CD4-positive, alpha-beta T cell (primary cell): ENCODE data around the gene PIAS4. TPM values are rescaled to one million over a fixed set of nuclear protein-coding genes. Genes with fewer than 3 reads are reported as not detected.

ENCODE experiments used
- ATAC-seq: fragments of 200-7000 bp; cut with Tn5 transposase; one replicate; pipeline ENCODE4 v1.10.0; 2022; ENCODE audit warnings: mild to moderate bottlenecking; ENCODE audit not compliant: poor library complexity
- CTCF ChIA-PET: fragments of 350-600 bp; sonication (Branson Sonifier 250); formaldehyde crosslinking; loops from one replicate; lab custom pipeline; 2021; ENCODE audit warnings: antibody characterized with exemption, inconsistent platforms; lab: Charles Lee
- POLR2A ChIA-PET: fragments of 350-600 bp; sonication (Branson Sonifier 250); formaldehyde crosslinking; loops from one replicate; lab custom pipeline; 2021; ENCODE audit warnings: antibody characterized with exemption, inconsistent platforms; lab: Charles Lee
- DNase-seq, 14 experiments: peaks; one replicate each; pipeline ENCODE4 v3.0.0-alpha.2; 2013 to 2020; ENCODE audit warnings: mixed read lengths in 2 of 14
- H3K27ac ChIP-seq, 2 donors: one replicate each; pipeline versions ENCODE4 v1.5.1 to v1.7.0; 2013; ENCODE audit warnings: low read length in 2 of 2, low read depth in 1 of 2, mild to moderate bottlenecking in 1 of 2
- H3K27me3 ChIP-seq, 2 experiments: 1 replicate in 1 of 2; 2 replicates in 1 of 2; pipeline versions ENCODE4 v1.6.1 to v1.7.0; 2013; ENCODE audit warnings: low read length in 2 of 2, control low read depth in 1 of 2, mild to moderate bottlenecking in 1 of 2, moderate library complexity in 1 of 2; ENCODE audit not compliant: insufficient read depth in 2 of 2, control insufficient read depth in 1 of 2
- H3K36me3 ChIP-seq: one replicate; pipeline ENCODE4 v1.6.1; 2013; ENCODE audit warnings: low read length, control low read depth; ENCODE audit not compliant: insufficient read depth
- H3K4me1 ChIP-seq: one replicate; pipeline ENCODE4 v1.6.1; 2013; ENCODE audit warnings: low read length, control low read depth; ENCODE audit not compliant: insufficient read depth
- H3K4me3 ChIP-seq: one replicate; pipeline ENCODE4 v1.5.1; 2013; ENCODE audit warnings: mild to moderate bottlenecking, low read length, moderate library complexity
- H3K9me3 ChIP-seq, 2 experiments: 1 replicate in 1 of 2; 2 replicates in 1 of 2; pipeline versions ENCODE4 v1.6.1 to v1.7.0; 2013; ENCODE audit warnings: low read length in 2 of 2, mild to moderate bottlenecking in 2 of 2, control low read depth in 1 of 2, moderate library complexity in 1 of 2; ENCODE audit not compliant: control insufficient read depth in 1 of 2, insufficient read depth in 1 of 2
- H3K27ac Mint-ChIP-seq: one replicate; pipeline ENCODE4 v1.8.0; 2020; ENCODE audit warnings: mixed read lengths
- H3K27me3 Mint-ChIP-seq: one replicate; pipeline ENCODE4 v1.8.0; 2021; ENCODE audit warnings: mixed read lengths
- H3K36me3 Mint-ChIP-seq: one replicate; pipeline ENCODE4 v1.8.0; 2021; ENCODE audit warnings: low read depth, mixed read lengths
- H3K4me1 Mint-ChIP-seq: one replicate; pipeline ENCODE4 v1.8.0; 2021; ENCODE audit warnings: low read depth, mixed read lengths
- H3K4me3 Mint-ChIP-seq: one replicate; pipeline ENCODE4 v1.8.0; 2020; ENCODE audit warnings: mild to moderate bottlenecking, mixed read lengths
- H3K9me3 Mint-ChIP-seq: one replicate; pipeline ENCODE4 v1.8.0; 2020; ENCODE audit warnings: mixed read lengths
- CTCF ChIP-seq: fragments of 200-600 bp; IDR thresholded peaks from one replicate; pipeline ENCODE4 v1.8.0; 2022; ENCODE audit warnings: antibody characterized with exemption, mild to moderate bottlenecking
- intact Hi-C, 2 experiments: fragments of 100-400 bp; cut with DNase I in 1 of 2; cut with micrococcal nuclease in 1 of 2; formaldehyde crosslinking; loops; one replicate each; pipeline versions ENCODE4 v1.15.1 to v1.9.0; 2023 to 2025; cut with DNase I, micrococcal nuclease
- total RNA-seq, 174 experiments: library from RNA in 2 of 174; stranded (reverse) in 2 of 174; gene quantifications; one replicate each; pipeline ENCODE4 v1.2.3 and lab custom pipeline; 2021 to 2026

PIAS4 gene
- total RNA-seq, 2 experiments from 2014 or later = 14.5 to 16.5 TPM

GRCh38 chr19:4069331-4069959 is 61.9 kb downstream of the PIAS4 start:
- Histone ChIP-seq H3K27ac (peak overlapping the region; percentile 4 to 31), H3K4me1 (peaks cover 29% of the 10 kb centered on the region), H3K36me3 (no peaks in the 10 kb centered on the region), H3K4me3 (peak overlapping the region; percentile 9), H3K9me3 (no peaks in the 10 kb centered on the region), H3K27me3 (no peaks in the 10 kb centered on the region)
- peaks cover 21% of the 10 kb centered on the region for H3K4me1 Mint-ChIP-seq
- ChIA-PET POLR2A (interaction anchor here (1.3 to 5.5 kb wide), 5 partner anchors 9 to 84 kb away, joined by 3 to 70 read pairs (median 4); partner anchors contain the start of gene EEF2), CTCF (interaction anchor here (0.8 to 1.2 kb wide), 2 partner anchors 70 to 82 kb away, joined by 3 to 6 read pairs; no protein-coding TSS in a partner anchor)
- no peak for TF ChIP-seq CTCF
- H3K9me3 Mint-ChIP-seq = no peaks in the 10 kb centered on the region
- peak overlapping the region; percentile 98 for H3K27ac Mint-ChIP-seq
- peak in 7 of 14 experiments; percentile 47 to 86 (median 62) for DNase-seq
- peaks cover 4% of the 10 kb centered on the region for H3K36me3 Mint-ChIP-seq
- ATAC-seq = no peak
- no peaks in the 10 kb centered on the region for H3K27me3 Mint-ChIP-seq
- peak overlapping the region; percentile 96 for H3K4me3 Mint-ChIP-seq
- intact Hi-C loops = loop anchor here (2.0 to 5.0 kb wide), 5 partner anchors 35 to 113 kb away; partner anchors contain the start of genes ANKRD24 (in 1 of the 2), PIAS4 (in 1 of the 2) and SIRT6 (in 1 of the 2)

GRCh38 chr19:4071610-4072009 is 64.1 kb downstream of the PIAS4 start:
- peaks cover 32% of the 10 kb centered on the region for H3K4me1 ChIP-seq
- Mint-ChIP-seq H3K9me3 (no peaks in the 10 kb centered on the region), H3K27me3 (no peaks in the 10 kb centered on the region), H3K36me3 (peaks cover 3% of the 10 kb centered on the region), H3K4me3 (peak overlapping the region; percentile 45), H3K27ac (no peak overlapping the region), H3K4me1 (peaks cover 27% of the 10 kb centered on the region)
- no peak overlapping the region for H3K4me3 ChIP-seq
- ChIA-PET CTCF (no interaction called here), POLR2A (interaction anchor here (1.1 kb wide), 1 partner anchor 33 kb away, joined by 3 read pairs; no protein-coding TSS in a partner anchor)
- DNase-seq = no peak
- H3K27me3 ChIP-seq = no peaks in the 10 kb centered on the region
- no peaks in the 10 kb centered on the region for H3K9me3 ChIP-seq
- ATAC-seq = no peak
- intact Hi-C loops = no loop called here
- no peak overlapping the region for H3K27ac ChIP-seq
- H3K36me3 ChIP-seq = no peaks in the 10 kb centered on the region
- no peak for TF ChIP-seq CTCF

DNA sequence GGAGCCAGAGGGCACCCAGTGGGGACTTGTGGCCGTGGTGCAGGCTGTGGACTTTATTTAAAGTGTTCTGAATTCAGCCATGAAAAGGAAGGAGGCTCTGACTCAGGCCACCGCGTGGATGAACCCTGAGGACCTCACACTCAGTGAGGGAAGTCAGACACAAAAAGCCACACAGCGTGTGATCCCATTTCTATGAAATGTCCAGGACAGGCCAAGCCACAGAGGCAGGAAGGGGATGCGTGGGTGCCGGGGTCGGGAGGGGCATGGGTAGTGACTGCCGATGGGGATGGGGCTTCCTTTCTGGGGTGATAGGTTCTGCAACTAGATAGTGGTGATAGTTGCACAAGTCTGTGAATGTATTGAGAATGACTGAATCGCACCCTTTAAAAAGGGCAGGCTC is 67.8 kb downstream of the PIAS4 start:
- H3K36me3 Mint-ChIP-seq = no peaks in the 10 kb centered on the region
- peak overlapping the region; percentile 74 for H3K4me3 Mint-ChIP-seq
- peak overlapping the region; percentile 79 for H3K27ac Mint-ChIP-seq
- CTCF ChIA-PET = no interaction called here
- H3K4me3 ChIP-seq = no peak overlapping the region
- peaks cover 35% of the 10 kb centered on the region for H3K4me1 ChIP-seq
- POLR2A ChIA-PET = no interaction called here
- H3K27me3 Mint-ChIP-seq = no peaks in the 10 kb centered on the region
- no peaks in the 10 kb centered on the region for H3K27me3 ChIP-seq
- DNase-seq (peak in 1 of 14 experiments; percentile 46), ATAC-seq (no peak)
- H3K4me1 Mint-ChIP-seq = peaks cover 27% of the 10 kb centered on the region
- H3K9me3 Mint-ChIP-seq = no peaks in the 10 kb centered on the region
- no peak overlapping the region for H3K27ac ChIP-seq
- no peaks in the 10 kb centered on the region for H3K36me3 ChIP-seq
- no peaks in the 10 kb centered on the region for H3K9me3 ChIP-seq
- no peak for TF ChIP-seq CTCF
- intact Hi-C loops = no loop called here
